Upper lobe of left lung (tissue), 6 donors: ENCODE measurements around the gene RAPGEF5. TPM values are rescaled to one million over a fixed set of nuclear protein-coding genes. Genes with fewer than 3 reads are reported as not detected.

Experiments
- ATAC-seq, 2 donors: fragments of 200-7000 bp; cut with Tn5 transposase; one replicate each; pipeline ENCODE4 v1.9.1; 2022; ENCODE audit warnings: mild to moderate bottlenecking in 2 of 2, moderate library complexity in 2 of 2; ENCODE audit not compliant: low FRiP score in 2 of 2
- DNase-seq, 2 donors: peaks; one replicate each; pipeline ENCODE4 v3.0.0-alpha.2; 2019 to 2020
- H3K27ac ChIP-seq, 4 donors: fragments of 200-600 bp; sonication (generic); one replicate each; pipeline ENCODE4 v1.5.1; 2016 to 2019
- H3K27me3 ChIP-seq, 4 donors: fragments of 200-600 bp; sonication (generic); one replicate each; pipeline ENCODE4 v1.5.1; 2017 to 2019
- H3K36me3 ChIP-seq, 4 donors: fragments of 200-600 bp; sonication (generic); one replicate each; pipeline ENCODE4 v1.5.1; 2016 to 2019
- H3K4me1 ChIP-seq, 4 donors: fragments of 200-600 bp; sonication (generic); one replicate each; pipeline ENCODE4 v1.5.1; 2018 to 2019
- H3K4me3 ChIP-seq, 4 donors: fragments of 200-600 bp; sonication (generic); one replicate each; pipeline ENCODE4 v1.5.1; 2017 to 2019; ENCODE audit warnings: mild to moderate bottlenecking in 2 of 4, moderate library complexity in 1 of 4
- H3K9me3 ChIP-seq, 4 donors: fragments of 200-600 bp; sonication (generic); one replicate each; pipeline ENCODE4 v1.5.1; 2018 to 2019
- CTCF ChIP-seq, 6 experiments: fragments of 450-650 bp in 4 of 6; fragments of 200-600 bp in 2 of 6; sonication (generic) in 2 of 6; IDR thresholded peaks; one replicate each; pipeline ENCODE4 v1.5.1; 2016 to 2019; ENCODE audit warnings: antibody characterized with exemption in 6 of 6
- EP300 ChIP-seq, 4 donors: sonication (generic); formaldehyde crosslinking; IDR thresholded peaks; one replicate each; pipeline ENCODE4 v1.5.1; 2017; ENCODE audit warnings: antibody characterized with exemption in 4 of 4, control low read depth in 2 of 4
- POLR2A ChIP-seq, 4 donors: fragments of 450-650 bp; IDR thresholded peaks; one replicate each; pipeline ENCODE4 v1.5.1; 2016 to 2017; ENCODE audit warnings: antibody characterized with exemption in 4 of 4, mild to moderate bottlenecking in 2 of 4
- POLR2AphosphoS5 ChIP-seq, 2 donors: sonication (generic); formaldehyde crosslinking; IDR thresholded peaks; one replicate each; pipeline ENCODE4 v1.5.1; 2017; ENCODE audit warnings: antibody characterized with exemption in 2 of 2
- WGBS, 2 donors: methylation state at CpG; one replicate each; pipeline ENCODE4 v1.1.5; 2017 to 2018; 5-methylcytosine and 5-hydroxymethylcytosine counted together
- total RNA-seq, 6 donors: library from RNA; depleted of rRNA in 4 of 6; stranded (reverse); fragments of >200 nt in 4 of 6; gene quantifications; one replicate each; pipeline versions ENCODE4 v1.1.0 to v1.2.1, GENCODE V29; 2016 to 2021
- donor health status: DM: no; HTN: no; CAD: no; lungs with moderate emphysema.
- donor health status: DM: no; HTN: yes; CAD: no; lungs with severe emphysema.

The RAPGEF5 gene
- total RNA-seq, 6 donors from 2014 or later: 68.1 to 206 (median 101) TPM

GRCh38 chr7:22288202-22288601 is 68.8 kb downstream of the RAPGEF5 start:
- TF ChIP-seq CTCF (IDR thresholded peaks at IDR 0.05): no peak
- TF ChIP-seq POLR2AphosphoS5 (IDR thresholded peaks at IDR 0.05): no peak
- no peak for TF ChIP-seq POLR2A (IDR thresholded peaks at IDR 0.05)
- no peak for ATAC-seq
- Histone ChIP-seq H3K27me3 (no peaks in the 10 kb centered on the region), H3K4me1 (no peaks in the 10 kb centered on the region), H3K27ac (no peak overlapping the region), H3K9me3 (no peaks in the 10 kb centered on the region), H3K4me3 (no peak overlapping the region), H3K36me3 (no peaks in the 10 kb centered on the region)
- no peak for DNase-seq
- 87 to 92% methylated on average over 6 of the region's 6 CpGs for WGBS, 2 donors

GRCh38 chr7:22287412-22287811 is 69.5 kb downstream of the RAPGEF5 start:
- 93 to 94% methylated on average over 2 of the region's 2 CpGs for WGBS, 2 donors
- H3K4me3 ChIP-seq: no peak overlapping the region
- no peaks in the 10 kb centered on the region for H3K4me1 ChIP-seq
- TF ChIP-seq POLR2AphosphoS5 (IDR thresholded peaks at IDR 0.05) (no peak), CTCF (IDR thresholded peaks at IDR 0.05) (no peak), POLR2A (IDR thresholded peaks at IDR 0.05) (no peak), EP300 (IDR thresholded peaks at IDR 0.05) (no peak)
- no peaks in the 10 kb centered on the region for H3K9me3 ChIP-seq
- H3K27ac ChIP-seq: no peak overlapping the region
- H3K27me3 ChIP-seq: no peaks in the 10 kb centered on the region
- ATAC-seq: no peak
- DNase-seq: no peak
- H3K36me3 ChIP-seq: no peaks in the 10 kb centered on the region

GRCh38 chr7:22286436-22286835 is 70.5 kb downstream of the RAPGEF5 start:
- no peak for TF ChIP-seq POLR2AphosphoS5 (IDR thresholded peaks at IDR 0.05)
- TF ChIP-seq EP300 (IDR thresholded peaks at IDR 0.05): no peak
- TF ChIP-seq POLR2A (IDR thresholded peaks at IDR 0.05): no peak
- DNase-seq (no peak), ATAC-seq (no peak)
- Histone ChIP-seq H3K4me1 (no peaks in the 10 kb centered on the region), H3K27ac (no peak overlapping the region), H3K27me3 (no peaks in the 10 kb centered on the region), H3K36me3 (no peaks in the 10 kb centered on the region), H3K9me3 (no peaks in the 10 kb centered on the region), H3K4me3 (no peak overlapping the region)
- WGBS, 2 donors: 62 to 66% methylated on average over 2 of the region's 2 CpGs

- DNase-seq (no peak), ATAC-seq (no peak)
- Histone ChIP-seq H3K4me3 (no peak overlapping the region), H3K9me3 (no peaks in the 10 kb centered on the region), H3K4me1 (no peaks in the 10 kb centered on the region), H3K27me3 (no peaks in the 10 kb centered on the region), H3K27ac (no peak overlapping the region), H3K36me3 (no peaks in the 10 kb centered on the region)
- TF ChIP-seq EP300 (IDR thresholded peaks at IDR 0.05) (no peak), POLR2A (IDR thresholded peaks at IDR 0.05) (no peak), CTCF (IDR thresholded peaks at IDR 0.05) (no peak), POLR2AphosphoS5 (IDR thresholded peaks at IDR 0.05) (no peak)
- 85 to 86% methylated on average over 2 of the region's 2 CpGs for WGBS, 2 donors
Measured at GRCh38 chr7:22281481-22281880, 75.5 kb downstream of the RAPGEF5 start.

GRCh38 chr7:22280031-22280430 is 76.9 kb downstream of the RAPGEF5 start:
- ATAC-seq (no peak), DNase-seq (no peak)
- no peaks in the 10 kb centered on the region for H3K36me3 ChIP-seq
- TF ChIP-seq POLR2A (IDR thresholded peaks at IDR 0.05) (no peak), EP300 (IDR thresholded peaks at IDR 0.05) (no peak), POLR2AphosphoS5 (IDR thresholded peaks at IDR 0.05) (no peak), CTCF (IDR thresholded peaks at IDR 0.05) (no peak)
- no peaks in the 10 kb centered on the region for H3K27me3 ChIP-seq
- no peaks in the 10 kb centered on the region for H3K9me3 ChIP-seq
- no peak overlapping the region for H3K27ac ChIP-seq
- H3K4me3 ChIP-seq: no peak overlapping the region
- WGBS, 2 donors: 81 to 96% methylated on average over 3 of the region's 3 CpGs
- no peaks in the 10 kb centered on the region for H3K4me1 ChIP-seq
